Measurements from ENCODE around the gene TSPAN7.

DNA sequence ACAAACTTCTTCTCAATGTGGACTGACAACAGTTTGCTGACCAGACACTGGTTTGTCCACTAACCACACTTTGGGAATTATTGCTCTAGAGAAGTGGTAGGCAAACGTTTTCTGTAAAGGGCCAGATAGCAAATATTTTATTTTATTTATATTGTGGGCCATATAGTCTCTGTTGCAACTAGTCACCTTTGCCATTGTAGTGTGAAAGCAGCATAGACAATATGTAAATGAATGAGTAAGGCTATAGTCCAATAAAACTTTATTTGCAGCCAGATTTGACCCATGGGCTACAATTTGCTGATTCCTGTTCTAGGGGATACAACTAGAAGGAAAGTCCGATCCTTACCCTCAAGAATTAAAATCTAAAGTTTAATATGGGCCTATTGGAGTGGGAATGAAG is 14.5 kb downstream of the TSPAN7 start:
- no peak for TF ChIP-seq SUZ12 (IDR thresholded peaks at IDR 0.05; ENCODE audit: extremely low read depth, insufficient read depth, insufficient read length)
- TF ChIP-seq ZNF274 (IDR thresholded peaks at IDR 0.05; ENCODE audit: low read depth, low read length): no peak
- no peak for TF ChIP-seq YY1 (IDR thresholded peaks at IDR 0.05; ENCODE audit: insufficient read depth, insufficient read length)
